GM21390 (cell line): Measurements from ENCODE around the gene TRIM15.
"Not testable (repeated sequence)": the region's sequence is repeated elsewhere in the genome, so short reads cannot be mapped to it uniquely, and the experiment has no call there.

Experiments used
- ATAC-seq: cut with Tn5 transposase; IDR thresholded peaks from one replicate; pipeline ENCODE4 v1.9.1; 2021; ENCODE audit not compliant: unreplicated experiment

Gene TRIM15

DNA sequence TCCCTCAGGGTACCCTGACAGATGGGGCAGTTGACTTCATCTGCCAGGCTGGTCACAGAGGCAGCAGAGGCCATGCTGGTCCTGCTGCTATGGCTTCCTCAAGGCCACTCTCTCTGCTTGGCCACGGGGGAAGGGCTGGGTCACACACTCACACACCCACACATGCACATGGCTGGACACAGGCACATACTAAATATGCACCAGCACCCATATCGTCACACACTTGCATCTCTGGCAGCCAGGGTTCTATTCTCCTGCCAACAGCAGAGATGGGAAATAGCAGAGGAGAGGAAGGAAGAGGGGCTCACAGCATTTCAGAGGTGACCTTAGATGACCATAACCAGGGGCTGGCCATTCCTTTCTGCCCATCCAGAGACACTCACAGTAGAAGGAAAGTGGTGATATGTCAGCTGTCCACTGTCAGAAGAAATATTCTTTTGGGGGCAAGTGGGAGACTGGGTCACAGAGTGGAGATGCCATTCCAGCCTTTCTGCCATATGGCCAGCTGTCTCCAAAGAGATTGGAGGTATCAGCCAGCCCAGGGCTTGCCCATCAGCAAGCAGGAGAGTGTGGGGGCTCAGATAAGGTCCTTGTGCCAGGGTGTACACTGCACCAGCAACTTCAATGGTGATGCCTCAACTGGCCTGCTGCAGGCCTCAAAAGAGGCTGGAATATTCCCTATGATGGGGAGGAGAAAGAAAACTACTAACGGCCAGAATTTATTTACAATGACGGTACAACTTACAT is 2.4 kb upstream of the TRIM15 start, which contains the start of gene TRIM10:
TSS of gene TRIM10 (minus strand) at position 427 of the 747 bp plus-strand sequence. CDS start at position 74, 353 bp downstream.
- ATAC-seq = no peak

DNA sequence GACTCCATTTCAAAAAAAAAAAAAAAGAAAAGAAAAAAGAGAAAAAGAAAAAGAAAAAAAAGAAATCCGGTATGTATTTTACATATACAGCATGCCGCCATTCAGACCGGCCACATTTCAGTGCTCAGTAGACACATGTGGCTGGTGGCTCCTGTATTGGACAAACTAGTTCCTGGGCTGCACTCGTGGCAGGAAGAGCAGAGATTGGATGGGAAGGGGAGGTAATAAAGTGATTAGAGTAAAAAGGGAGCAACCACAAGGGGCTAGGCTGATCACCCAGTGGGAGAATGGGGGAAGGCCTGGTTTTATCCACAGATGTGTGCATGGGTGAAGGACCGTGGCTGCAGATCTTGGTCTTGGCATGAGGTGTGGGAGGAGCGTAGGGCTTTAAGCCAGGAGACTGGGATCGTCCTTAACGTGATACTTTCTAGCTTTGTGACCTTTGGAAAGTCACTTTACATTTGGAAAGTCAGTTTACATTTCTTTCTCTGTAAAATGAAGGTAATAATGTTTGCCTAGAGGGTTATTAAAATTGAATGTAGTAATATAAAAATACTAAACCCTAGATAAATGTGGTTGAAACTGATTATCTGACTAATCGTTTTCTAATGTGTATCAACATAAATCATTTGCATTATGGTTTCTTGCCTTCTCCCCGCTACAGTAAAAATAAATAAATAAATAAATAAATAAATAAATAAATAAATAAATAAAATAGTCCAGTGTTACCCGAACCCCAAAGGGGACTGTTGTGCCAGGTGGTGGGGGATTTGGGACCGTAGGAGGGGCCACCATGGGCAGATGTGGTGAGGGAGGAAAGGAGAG is 869 bp upstream of the TRIM15 start:
- ATAC-seq = no peak

DNA sequence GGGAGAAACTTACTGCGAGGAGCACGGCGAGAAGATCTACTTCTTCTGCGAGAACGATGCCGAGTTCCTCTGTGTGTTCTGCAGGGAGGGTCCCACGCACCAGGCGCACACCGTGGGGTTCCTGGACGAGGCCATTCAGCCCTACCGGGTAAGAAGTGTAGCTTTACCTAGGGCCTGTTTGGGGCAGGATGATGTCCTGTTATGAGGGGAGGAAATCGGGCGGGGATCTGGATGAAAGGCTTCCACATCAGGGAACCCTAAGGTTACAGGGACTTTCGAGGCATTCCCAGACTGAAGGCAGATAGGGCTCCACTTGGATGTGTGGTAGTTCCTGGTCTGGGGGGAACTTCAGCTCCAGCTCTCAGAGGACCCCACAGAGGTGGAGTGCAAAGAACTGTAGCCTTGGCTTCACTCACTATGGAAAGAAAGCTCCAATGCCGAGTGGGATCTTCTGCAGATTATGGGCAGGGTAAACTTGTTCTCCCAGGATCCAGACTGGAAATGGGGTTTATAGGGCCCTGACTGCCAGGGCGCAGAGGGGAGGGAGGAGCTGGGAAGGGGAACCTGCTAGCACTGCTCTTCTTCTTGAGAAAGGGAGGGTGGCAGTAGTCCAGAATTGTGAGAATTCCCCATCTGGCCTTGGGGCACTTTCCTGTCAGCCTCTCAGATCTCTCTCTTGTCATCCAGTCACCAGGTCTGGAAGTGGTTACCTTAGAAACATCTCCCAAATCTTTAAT is 740 bp downstream of the TRIM15 start:
- no peak for ATAC-seq

DNA sequence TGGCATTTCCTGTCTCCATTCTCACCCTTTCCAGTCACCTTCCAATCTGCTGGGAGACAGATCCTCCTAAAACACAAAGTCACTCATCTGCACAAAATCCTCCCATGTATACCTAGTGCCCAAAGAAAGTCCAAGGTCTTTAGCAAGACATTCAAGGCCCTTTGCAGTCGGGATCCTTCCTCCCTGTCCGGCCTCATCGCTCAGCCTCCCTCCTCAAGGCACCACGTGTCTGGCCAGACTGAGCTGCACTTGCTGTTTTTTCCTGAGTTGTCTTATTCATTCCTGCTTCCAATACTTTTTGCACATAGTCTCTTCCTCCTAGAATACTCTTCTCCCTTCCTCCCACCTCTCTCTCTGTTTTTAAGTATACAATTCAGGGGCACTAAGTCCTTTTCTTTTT is 1.4 kb downstream of the TRIM15 start:
- ATAC-seq = no peak

DNA sequence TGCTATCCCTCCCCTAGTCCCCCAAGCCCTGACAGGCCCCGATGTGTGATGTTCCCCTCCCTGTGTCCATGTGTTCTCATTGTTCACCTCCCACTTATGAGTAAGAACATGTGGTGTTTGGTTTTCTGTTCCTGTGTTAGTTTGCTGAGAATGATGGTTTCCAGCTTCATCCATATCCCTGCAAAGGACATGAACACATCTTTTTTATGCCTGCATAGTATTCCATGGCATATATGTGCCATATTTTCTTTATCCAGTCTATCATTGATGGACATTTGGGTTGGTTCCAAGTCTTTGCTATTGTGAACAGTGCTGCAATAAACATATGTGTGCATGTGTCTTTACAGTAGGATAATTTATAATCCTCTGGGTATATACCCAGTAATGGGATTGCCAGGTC is 1.9 kb downstream of the TRIM15 start:
- not testable (repeated sequence) for ATAC-seq

DNA sequence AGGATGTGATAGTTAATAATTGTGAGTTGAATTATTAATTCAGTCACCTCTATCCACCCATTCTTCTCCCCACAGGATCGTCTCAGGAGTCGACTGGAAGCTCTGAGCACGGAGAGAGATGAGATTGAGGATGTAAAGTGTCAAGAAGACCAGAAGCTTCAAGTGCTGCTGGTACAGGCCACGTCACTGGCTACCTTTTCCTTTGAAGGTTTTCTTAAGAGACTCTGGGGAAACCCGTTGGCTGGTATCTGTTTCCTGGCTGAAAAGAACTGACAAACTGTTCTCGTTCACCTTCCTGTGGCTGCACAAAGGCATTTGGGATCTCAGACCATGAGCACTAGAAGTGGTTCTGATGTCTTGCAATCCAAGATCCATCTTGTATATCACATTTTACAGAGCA is 3.8 kb downstream of the TRIM15 start:
- ATAC-seq = no peak

DNA sequence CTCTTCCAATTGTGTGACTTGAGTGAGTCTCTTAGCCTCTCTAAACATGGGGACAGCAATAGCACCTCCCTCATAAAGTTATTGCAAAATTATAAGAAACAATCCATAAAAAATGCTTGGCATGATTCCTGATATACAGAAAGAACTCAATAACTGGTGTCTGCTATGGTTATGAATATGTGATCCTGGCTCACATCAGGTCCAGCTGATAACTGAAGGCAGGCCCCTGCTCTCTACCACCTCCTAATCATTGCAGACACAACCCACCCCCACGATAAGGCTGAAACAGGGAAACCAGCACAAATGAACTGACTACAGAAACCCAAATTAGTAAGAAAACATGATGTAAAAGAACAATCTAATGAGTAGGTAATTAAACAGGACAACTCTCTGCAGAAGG is 5.4 kb downstream of the TRIM15 start:
- no peak for ATAC-seq

DNA sequence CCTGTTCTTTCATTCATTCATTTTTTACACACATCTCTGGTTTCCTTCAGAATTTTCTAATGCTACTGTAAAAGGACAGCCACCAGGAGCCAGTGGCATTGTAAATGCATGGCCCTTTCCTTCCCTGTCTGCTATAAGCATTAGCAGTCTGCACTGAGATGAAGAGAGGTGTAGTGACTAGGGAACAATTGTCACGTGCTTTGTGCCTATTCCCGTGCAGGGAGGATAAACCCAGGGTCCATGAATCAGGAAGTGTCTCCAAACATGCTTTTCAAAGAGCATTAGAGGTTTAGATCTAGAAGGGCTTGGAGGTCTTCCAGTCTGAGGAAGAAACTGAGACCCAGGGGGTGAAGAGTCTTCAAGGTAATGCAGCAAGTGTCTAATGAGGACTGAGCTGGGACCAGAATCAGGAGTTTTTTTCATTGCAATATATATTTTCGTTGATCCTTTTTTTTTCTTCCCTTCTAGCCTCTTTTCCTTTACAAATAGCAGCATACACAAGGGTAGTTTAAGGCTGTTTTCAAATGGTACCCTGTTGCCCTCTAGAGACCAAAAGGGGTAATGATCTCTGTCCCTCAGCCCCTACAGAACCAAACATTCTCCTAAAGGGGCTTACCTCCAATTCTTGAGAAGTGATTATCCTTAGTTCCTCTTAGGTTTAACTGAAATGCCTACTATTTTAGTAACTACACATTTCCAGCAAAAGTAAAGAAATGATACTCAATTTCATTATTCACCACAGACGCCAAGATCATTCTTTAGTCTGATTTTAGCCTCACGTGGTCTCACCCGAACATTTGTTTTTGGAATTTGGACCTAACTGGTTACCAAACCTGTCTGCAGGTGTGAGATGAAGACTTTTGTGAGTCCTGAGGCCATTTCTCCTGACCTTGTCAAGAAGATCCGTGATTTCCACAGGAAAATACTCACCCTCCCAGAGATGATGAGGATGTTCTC is 6.6 kb downstream of the TRIM15 start:
- no peak for ATAC-seq

DNA sequence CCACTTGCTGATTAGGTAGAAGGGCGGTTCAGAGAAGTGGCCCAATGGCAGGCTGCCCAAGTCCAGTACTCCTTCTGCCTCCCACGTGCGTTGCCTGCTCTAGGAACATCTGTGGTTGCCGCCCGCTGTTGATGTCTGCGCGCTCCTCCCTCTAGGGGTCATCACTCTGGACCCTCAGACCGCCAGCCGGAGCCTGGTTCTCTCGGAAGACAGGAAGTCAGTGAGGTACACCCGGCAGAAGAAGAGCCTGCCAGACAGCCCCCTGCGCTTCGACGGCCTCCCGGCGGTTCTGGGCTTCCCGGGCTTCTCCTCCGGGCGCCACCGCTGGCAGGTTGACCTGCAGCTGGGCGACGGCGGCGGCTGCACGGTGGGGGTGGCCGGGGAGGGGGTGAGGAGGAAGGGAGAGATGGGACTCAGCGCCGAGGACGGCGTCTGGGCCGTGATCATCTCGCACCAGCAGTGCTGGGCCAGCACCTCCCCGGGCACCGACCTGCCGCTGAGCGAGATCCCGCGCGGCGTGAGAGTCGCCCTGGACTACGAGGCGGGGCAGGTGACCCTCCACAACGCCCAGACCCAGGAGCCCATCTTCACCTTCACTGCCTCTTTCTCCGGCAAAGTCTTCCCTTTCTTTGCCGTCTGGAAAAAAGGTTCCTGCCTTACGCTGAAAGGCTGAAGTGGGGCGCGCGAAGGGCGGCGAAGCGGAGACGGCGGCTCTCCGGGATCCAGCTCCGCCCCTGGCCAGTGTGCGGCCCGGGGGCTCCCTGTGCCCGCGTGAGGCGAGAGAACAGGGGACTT is 8.5 kb downstream of the TRIM15 start:
- ATAC-seq = no peak

DNA sequence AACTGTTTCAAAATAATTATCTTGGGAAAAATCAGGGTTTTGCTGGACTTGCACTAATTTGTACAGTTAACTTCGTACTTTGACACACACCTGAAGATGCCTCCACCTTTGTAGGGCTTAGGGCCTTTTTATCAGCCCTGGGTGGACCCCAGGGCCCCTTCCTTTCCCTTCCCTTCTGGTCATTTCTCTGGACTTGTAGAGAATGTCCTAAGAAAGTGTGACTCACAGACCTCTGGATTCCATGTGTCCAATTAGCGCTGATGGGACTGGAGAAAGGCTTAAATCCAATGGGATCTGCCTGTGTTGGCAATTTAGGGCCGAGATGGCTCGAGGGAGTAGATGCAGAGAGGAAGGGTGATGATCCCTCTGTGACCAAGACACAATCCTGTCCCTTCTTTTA is 9.3 kb downstream of the TRIM15 start:
- ATAC-seq = no peak

DNA sequence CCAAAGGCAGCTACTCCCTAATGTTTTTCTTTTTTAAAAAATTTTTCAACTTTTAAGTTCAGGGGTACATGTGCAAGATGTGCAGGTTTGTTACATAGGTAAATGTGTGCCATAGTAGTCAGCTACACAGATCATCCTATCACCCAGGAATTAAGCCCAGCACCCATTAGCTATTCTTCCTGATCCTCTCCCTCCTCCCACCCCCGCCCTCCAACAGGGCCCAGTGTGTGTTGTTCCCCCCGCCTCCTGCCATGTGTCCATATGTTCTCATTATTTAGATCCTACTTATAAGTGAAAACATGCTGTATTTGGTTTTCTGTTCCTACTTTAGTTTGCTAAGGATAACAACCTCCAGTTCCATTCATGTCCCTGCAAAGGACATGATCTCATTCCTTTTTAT is 12.4 kb downstream of the TRIM15 start:
- no peak for ATAC-seq

DNA sequence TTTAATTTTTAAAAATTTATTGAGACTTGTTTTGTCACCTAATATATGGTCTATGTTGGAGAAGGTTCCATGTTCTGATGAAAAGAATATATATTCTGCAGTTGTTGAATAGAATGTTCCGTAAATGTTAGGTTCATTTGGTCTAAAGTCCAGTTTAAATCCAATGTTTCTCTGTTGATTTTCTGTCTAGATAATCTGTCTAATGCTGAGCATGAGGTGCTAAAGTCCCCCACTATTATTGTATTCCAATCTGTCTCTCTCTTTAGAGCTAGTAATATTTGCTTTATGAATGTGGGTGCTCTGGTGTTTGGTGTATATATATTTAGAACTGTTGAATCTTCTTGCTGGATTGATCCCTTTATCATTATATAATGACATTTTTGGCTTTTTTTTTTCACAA is 15.5 kb downstream of the TRIM15 start:
- ATAC-seq = no peak

DNA sequence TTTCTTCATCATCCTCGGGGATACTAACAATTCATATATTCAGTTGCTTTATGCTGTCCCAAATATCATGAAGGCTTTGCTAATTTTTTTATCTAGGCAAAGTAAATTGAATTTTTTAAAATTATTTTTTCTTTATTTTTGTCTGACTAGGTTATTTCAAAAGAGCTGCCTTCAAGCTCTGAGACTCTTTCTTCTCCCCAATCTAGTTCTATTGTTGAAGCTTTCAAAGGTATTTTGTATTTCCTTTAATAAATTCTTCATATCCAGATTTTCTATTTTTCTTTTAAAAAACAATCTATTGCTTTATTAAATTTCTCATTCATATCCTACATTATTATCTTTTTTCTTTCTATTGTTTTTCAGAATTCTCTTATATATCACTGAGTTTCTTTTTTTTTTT is 16.8 kb downstream of the TRIM15 start:
- no peak for ATAC-seq

DNA sequence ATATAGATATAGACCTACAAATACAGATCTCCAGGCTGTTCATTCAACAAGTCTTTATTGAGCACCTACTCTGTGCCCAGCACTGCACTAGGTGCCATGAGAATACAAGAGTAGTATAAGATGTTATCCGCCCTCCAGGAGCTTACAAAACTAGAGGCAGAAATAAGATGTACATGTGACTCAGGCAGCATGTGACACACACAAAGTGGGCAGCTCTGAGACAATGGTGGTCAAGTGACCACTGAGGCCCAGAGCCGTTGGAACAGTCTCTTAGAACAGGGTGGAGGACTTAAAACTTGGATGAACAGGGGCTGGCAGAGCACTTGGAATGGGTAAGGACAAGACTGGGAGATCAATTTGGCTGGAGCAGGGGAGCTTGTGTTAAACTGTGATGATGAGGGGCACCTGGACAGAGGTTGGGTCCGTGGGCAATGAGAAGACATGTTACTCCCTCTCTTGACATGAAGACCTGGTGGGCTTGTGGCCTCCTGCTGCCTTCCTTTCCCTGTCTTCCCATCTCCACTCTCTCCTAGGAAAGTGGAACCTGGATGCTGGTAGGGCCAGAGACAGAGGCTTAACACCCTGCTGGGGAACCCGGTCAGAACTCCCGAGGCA is 21.2 kb downstream of the TRIM15 start:
- ATAC-seq = no peak

DNA sequence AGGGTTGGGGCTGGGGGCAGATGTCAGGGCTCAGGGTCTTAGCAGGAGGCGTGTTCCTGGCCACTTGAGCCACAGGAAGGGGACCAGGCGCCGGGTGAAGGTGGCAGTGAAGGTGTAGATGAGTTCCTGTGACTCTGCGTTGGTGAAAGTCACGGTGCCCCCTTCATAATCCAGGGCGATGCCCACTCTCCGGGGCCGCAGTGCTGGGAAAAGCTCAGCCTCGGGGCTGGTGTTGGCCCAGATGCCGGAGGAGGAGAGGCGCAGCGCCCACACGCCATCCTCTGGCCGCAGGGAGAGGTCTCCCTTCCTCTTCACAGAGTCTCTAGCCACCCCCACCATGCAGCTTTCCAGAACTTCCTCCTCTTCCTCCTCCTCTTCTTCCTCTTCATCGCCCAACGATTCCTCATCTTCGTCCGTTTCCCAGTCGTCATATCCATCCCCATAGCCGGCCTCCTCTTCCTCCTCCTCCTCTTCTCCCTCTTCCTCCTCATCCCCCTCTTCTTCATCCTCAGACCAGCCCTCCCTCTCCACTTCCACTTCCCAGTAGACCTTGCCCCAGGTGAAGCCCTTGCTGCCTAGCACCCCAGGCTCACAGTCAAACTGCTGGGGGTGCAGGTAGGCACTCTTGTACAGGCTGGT is 22.6 kb downstream of the TRIM15 start:
- ATAC-seq = no peak

DNA sequence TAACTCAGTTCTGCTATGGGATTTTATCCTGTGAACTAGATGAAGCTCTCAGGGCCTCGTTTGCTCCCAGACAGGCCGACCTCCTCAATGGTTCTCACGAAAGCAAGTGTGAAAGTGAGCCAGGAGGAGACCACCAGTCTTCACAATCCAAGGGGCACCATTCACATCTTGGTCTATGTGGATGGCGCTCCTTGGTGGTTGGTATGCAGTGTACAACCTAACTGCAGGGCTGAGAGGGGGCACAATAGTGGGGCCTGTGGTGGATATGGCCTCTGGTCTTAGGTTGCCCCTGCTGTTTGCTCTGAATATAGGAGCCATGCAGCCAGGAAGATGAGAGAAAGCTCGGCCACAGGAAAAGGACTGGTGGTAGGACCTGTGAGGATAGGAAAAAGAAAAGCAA is 25.2 kb downstream of the TRIM15 start:
- ATAC-seq = no peak

DNA sequence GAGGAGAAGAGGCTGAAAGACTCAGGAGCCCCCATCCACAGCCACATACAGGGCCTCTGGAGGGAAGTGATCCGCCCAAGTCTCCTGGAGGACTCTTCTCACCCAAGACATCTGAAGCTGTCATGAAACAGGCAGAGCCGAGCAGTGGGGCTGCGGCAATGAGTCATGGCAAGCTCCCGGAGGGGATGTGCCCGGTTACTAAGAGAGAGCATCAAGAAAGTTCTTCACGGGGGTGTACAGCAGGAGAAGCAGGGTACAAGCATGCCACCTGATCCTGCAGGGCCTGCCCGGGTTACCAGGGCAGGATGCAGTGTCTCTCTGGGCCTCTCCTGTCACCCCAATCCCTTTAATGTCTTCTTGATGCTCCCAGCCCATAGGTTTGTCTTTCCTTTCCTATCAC is 28.7 kb downstream of the TRIM15 start:
- no peak for ATAC-seq

DNA sequence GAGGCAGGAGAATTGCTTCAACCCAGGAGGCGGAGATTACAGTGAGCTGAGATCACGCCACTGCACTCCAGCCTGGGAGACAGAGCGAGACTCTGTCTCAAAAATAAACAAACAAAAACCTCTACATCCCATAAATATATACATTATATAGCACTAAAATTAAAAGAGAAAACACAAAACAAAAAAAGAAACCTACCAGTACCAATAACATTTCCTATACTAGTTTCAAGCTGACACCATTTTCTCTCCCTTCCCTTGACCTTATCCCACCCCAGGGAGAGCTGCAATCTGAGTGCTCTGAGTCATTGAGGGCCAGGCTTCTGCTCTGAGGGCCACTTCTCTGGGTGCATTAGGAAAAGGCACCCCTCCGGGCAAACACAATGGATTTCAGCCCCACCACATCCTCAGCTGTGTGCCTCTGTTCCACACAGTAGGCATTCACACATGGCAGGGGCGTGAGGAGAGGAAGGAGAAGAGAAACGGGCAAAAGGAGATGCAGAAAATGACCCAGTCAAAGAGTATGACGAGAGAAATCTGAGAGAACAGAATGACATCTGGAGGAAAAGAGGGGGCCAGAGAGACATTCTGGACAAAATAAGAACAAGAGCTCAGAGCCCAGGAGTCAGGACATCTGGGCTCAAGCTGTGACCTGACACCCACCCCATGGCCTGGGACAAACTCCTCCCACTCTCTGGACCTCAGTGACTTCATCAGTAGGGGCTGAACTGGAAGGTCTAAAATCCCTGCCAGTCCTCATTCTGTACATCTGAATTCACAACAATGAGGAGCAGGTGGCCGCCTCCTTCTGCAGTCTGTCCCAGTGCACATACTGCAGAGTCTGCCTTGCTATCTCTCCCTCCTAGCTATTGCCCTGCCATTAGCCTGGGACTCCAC is 31.7 kb downstream of the TRIM15 start:
- no peak for ATAC-seq
